HG03097 (cell line): Measurements from ENCODE around the gene TIGD4.
"Not testable (repeated sequence)": the region's sequence is repeated elsewhere in the genome, so short reads cannot be mapped to it uniquely, and the experiment has no call there.

Experiments used
- ATAC-seq: cut with Tn5 transposase; IDR thresholded peaks from one replicate; pipeline ENCODE4 v1.9.1; 2021; ENCODE audit not compliant: unreplicated experiment, low FRiP score

Gene TIGD4

GRCh38 chr4:152784490-152785350 lies 5.2 kb upstream of the TIGD4 start:
- ATAC-seq: no peak

- ATAC-seq: no peak
Observed at GRCh38 chr4:152780267-152780778, 793 bp upstream of the TIGD4 start.

GRCh38 chr4:152778656-152779512 lies 646 bp downstream of the TIGD4 start:
- no peak for ATAC-seq

GRCh38 chr4:152777488-152777887 lies 2.0 kb downstream of the TIGD4 start:
- ATAC-seq: no peak

- no peak for ATAC-seq
Observed at GRCh38 chr4:152776352-152776751, 3.2 kb downstream of the TIGD4 start.

- ATAC-seq: no peak
Observed at GRCh38 chr4:152773953-152774352, 5.6 kb downstream of the TIGD4 start.

- no peak for ATAC-seq
Observed at GRCh38 chr4:152773339-152773738, 6.2 kb downstream of the TIGD4 start.

- peak; percentile 64 for ATAC-seq
Observed at GRCh38 chr4:152771741-152772533, 7.6 kb downstream of the TIGD4 start.

GRCh38 chr4:152765069-152765737 lies 14.3 kb downstream of the TIGD4 start:
- not testable (repeated sequence) for ATAC-seq

GRCh38 chr4:152763796-152764195 lies 15.7 kb downstream of the TIGD4 start:
- ATAC-seq: no peak

GRCh38 chr4:152748619-152749018 lies 30.9 kb downstream of the TIGD4 start:
- ATAC-seq: no peak

GRCh38 chr4:152747444-152747843 lies 32.1 kb downstream of the TIGD4 start:
- no peak for ATAC-seq

GRCh38 chr4:152738827-152739226 lies 40.7 kb downstream of the TIGD4 start:
- ATAC-seq: no peak

GRCh38 chr4:152735906-152736305 lies 43.6 kb downstream of the TIGD4 start:
- no peak for ATAC-seq

- no peak for ATAC-seq
Observed at GRCh38 chr4:152735396-152735859, 44.1 kb downstream of the TIGD4 start.

- no peak for ATAC-seq
Observed at GRCh38 chr4:152734699-152735050, 44.9 kb downstream of the TIGD4 start.

GRCh38 chr4:152734015-152734698 lies 45.4 kb downstream of the TIGD4 start:
- no peak for ATAC-seq

- no peak for ATAC-seq
Observed at GRCh38 chr4:152731997-152732396, 47.5 kb downstream of the TIGD4 start.

- ATAC-seq: no peak
Observed at GRCh38 chr4:152729466-152729865, 50.1 kb downstream of the TIGD4 start.
